ENCODE data around the gene ILF2.

DNA sequence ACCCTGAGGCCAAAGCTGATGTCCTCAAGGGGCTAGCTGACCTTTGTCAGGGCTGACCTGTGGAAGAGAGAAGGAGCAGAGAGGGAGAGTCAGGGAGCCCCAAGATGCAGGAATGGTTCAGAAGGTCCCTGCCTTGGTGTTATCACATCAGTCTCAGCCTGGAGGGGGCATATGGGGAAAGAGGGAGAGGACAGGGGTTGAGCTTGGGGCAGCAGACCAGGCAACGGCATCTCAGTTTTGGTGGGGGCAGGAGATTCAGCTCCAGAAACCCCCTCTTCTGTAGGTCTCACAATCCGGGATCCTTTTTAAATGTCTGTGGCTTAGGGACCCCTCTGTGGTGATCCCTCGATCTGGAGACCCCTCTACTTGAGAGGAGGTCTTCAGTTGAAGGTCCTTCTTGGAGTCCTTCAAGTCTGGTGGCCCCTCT, 44.3 kb downstream of the ILF2 start:
- TF ChIP-seq CTCF (IDR thresholded peaks at IDR 0.05): no peak
- no peak for TF ChIP-seq POLR2A (IDR thresholded peaks at IDR 0.05)

All from thyroid gland (tissue), 4 donors.